ENCODE results near the gene CHCHD4. TPM values are rescaled to one million over a fixed set of nuclear protein-coding genes. Genes with fewer than 3 reads are reported as not detected.

Gene CHCHD4
- total and polyA plus RNA-seq, 2 of the 13 experiments (the other 11 are each of a cell fraction or from before 2014, with no cell fraction given): 15.8 to 24.1 TPM

DNA sequence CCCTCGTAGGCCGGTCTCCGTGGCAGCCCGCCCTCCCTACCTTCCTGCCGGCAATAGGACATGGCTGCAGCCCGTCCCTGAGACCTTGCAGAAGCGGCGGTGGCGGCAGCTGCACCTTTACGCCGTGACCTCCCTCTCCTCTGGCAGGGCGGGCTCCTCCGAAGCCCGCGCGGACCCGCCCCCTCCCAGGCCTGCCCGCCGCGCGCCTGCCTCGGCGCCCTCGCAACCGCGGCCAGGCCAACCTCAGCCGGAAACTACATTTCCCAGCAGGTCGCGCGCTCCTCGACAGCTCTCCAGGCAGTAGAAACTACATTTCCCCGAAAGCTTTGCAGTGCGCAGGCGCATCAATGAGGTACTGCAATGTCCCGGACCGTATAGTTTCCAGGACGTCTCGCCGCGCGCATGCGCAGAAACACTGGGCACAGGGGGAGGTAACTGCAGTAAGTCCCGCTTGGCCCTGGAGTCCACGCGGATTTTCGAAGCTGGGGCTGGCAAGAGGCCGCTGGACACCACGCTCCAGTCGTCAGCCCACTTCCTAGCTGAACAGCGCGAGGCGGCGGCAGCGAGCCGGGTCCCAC, at the start of gene CHCHD4, which contains the start of gene TMEM43 (continued):
- no peak for TF ChIP-seq POLR2AphosphoS2 (IDR thresholded peaks at IDR 0.05; ENCODE audit: low read depth, low read length)
- peak; percentile 63; the same call in 1 of the 2 replicates for TF ChIP-seq YEATS2 (CRISPR knock-in tag; IDR thresholded peaks at IDR 0.05; ENCODE audit: borderline replicate concordance)
- TF ChIP-seq MAFK (conservative IDR thresholded peaks at IDR 0.05 in 1 of 2, IDR thresholded peaks at IDR 0.05 in 1 of 2; ENCODE audit: low read length in 2 of 2): no peak
- TF ChIP-seq, protein P1, sequence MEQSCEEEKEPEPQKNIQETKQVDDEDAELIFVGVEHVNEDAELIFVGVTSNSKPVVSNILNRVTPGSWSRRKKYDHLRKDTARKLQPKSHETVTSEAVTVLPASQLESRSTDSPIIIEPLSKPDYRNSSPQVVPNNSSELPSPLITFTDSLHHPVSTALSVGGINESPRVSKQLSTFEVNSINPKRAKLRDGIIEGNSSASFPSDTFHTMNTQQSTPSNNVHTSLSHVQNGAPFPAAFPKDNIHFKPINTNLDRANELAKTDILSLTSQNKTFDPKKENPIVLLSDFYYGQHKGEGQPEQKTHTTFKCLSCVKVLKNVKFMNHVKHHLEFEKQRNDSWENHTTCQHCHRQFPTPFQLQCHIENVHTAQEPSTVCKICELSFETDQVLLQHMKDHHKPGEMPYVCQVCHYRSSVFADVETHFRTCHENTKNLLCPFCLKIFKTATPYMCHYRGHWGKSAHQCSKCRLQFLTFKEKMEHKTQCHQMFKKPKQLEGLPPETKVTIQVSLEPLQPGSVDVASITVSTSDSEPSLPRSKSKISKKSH (CRISPR knock-in tag; IDR thresholded peaks at IDR 0.05; ENCODE audit: borderline replicate concordance): 0 out of 2 replicates have a peak, but pooled peaks have one; percentile 48
- TF ChIP-seq ZSCAN29 (CRISPR knock-in tag; conservative IDR thresholded peaks at IDR 0.05): no peak; the same call in 1 of the 2 replicates
- peak; percentile 53; the same call in 1 of the 2 replicates for TF ChIP-seq STAT6 (CRISPR knock-in tag; IDR thresholded peaks at IDR 0.05; ENCODE audit: borderline replicate concordance)
- TF ChIP-seq, protein P2, sequence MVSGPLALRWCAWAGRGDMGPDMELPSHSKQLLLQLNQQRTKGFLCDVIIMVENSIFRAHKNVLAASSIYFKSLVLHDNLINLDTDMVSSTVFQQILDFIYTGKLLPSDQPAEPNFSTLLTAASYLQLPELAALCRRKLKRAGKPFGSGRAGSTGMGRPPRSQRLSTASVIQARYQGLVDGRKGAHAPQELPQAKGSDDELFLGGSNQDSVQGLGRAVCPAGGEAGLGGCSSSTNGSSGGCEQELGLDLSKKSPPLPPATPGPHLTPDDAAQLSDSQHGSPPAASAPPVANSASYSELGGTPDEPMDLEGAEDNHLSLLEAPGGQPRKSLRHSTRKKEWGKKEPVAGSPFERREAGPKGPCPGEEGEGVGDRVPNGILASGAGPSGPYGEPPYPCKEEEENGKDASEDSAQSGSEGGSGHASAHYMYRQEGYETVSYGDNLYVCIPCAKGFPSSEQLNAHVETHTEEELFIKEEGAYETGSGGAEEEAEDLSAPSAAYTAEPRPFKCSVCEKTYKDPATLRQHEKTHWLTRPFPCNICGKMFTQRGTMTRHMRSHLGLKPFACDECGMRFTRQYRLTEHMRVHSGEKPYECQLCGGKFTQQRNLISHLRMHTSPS (CRISPR knock-in tag; IDR thresholded peaks at IDR 0.05; ENCODE audit: low read depth): no peak
- TF ChIP-seq, protein P3, sequence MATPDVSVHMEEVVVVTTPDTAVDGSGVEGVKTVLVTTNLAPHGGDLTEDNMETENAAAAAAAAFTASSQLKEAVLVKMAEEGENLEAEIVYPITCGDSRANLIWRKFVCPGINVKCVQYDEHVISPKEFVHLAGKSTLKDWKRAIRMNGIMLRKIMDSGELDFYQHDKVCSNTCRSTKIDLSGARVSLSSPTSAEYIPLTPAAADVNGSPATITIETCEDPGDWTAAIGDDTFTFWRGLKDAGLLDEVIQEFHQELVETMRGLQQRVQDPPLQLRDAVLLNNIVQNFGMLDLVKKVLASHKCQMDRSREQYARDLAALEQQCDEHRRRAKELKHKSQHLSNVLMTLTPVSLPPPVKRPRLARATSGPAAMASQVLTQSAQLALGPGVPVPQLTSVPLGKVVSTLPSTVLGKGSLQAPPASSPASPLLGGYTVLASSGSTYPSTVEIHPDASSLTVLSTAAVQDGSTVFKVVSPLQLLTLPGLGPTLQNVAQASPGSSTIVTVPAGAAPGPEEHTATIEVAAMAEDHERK (CRISPR knock-in tag; IDR thresholded peaks at IDR 0.05; ENCODE audit: low read depth): no peak
- TF ChIP-seq KLF12 (CRISPR knock-in tag; IDR thresholded peaks at IDR 0.05; ENCODE audit: borderline replicate concordance): peak; percentile 46
- no peak; a peak in 1 of 4 replicates for TF ChIP-seq EP300 (IDR thresholded peaks at IDR 0.05; ENCODE audit: low read depth in 2 of 2, low read length in 2 of 2)
- no peak for TF ChIP-seq EP300 (CRISPR knock-in tag; IDR thresholded peaks at IDR 0.05; ENCODE audit: borderline replicate concordance)
- no peak for TF ChIP-seq SP1 (IDR thresholded peaks at IDR 0.05)
- TF ChIP-seq SP1 (CRISPR knock-in tag; IDR thresholded peaks at IDR 0.05): peak; percentile 47; the same call in 1 of the 2 replicates
- no peak for TF ChIP-seq HHEX (CRISPR knock-in tag; IDR thresholded peaks at IDR 0.05)
- no peak for TF ChIP-seq ATF3 (CRISPR knock-in tag; IDR thresholded peaks at IDR 0.05)
- no peak for TF ChIP-seq CENPX (CRISPR knock-in tag; IDR thresholded peaks at IDR 0.05)
- TF ChIP-seq TAF1 (CRISPR knock-in tag; IDR thresholded peaks at IDR 0.05): peak; percentile 83
